Hepatocyte (in vitro differentiated cells): ENCODE measurements around the gene SORD.

ENCODE experiments used
- CTCF ChIP-seq: fragments of 200-600 bp; sonication (generic); IDR thresholded peaks from 2 replicates; pipeline ENCODE4 v1.5.1; 2016; ENCODE audit warnings: antibody characterized with exemption, mild to moderate bottlenecking; ENCODE audit not compliant: poor library complexity
- EZH2 ChIP-seq: fragments of 200-600 bp; sonication (generic); IDR thresholded peaks from 2 replicates; pipeline ENCODE4 v1.6.1; 2016; ENCODE audit warnings: antibody characterized with exemption, mild to moderate bottlenecking, borderline replicate concordance

GRCh38 chr15:45093013-45093412 is 70.0 kb downstream of the SORD start:
- TF ChIP-seq EZH2 (no peak), CTCF (no peak)
